AG09309 (cell line): ENCODE results near the gene GRIN2B.

ENCODE experiments used
- DNase-seq: peaks from one replicate; pipeline ENCODE4 v3.0.0-alpha.2; 2010; ENCODE audit warnings: low read depth
- H3K4me3 ChIP-seq: 2 replicates; pipeline ENCODE4 v1.5.1; 2011; ENCODE audit warnings: mild to moderate bottlenecking, low read depth, low read length, moderate library complexity; ENCODE audit not compliant: control insufficient read depth
- CTCF ChIP-seq: IDR thresholded peaks from 2 replicates; pipeline ENCODE4 v1.5.1; 2011; ENCODE audit warnings: mild to moderate bottlenecking, low read depth, low read length, inconsistent platforms; ENCODE audit not compliant: insufficient read depth, control insufficient read depth; ENCODE audit errors: missing control alignments

GRIN2B gene

DNA sequence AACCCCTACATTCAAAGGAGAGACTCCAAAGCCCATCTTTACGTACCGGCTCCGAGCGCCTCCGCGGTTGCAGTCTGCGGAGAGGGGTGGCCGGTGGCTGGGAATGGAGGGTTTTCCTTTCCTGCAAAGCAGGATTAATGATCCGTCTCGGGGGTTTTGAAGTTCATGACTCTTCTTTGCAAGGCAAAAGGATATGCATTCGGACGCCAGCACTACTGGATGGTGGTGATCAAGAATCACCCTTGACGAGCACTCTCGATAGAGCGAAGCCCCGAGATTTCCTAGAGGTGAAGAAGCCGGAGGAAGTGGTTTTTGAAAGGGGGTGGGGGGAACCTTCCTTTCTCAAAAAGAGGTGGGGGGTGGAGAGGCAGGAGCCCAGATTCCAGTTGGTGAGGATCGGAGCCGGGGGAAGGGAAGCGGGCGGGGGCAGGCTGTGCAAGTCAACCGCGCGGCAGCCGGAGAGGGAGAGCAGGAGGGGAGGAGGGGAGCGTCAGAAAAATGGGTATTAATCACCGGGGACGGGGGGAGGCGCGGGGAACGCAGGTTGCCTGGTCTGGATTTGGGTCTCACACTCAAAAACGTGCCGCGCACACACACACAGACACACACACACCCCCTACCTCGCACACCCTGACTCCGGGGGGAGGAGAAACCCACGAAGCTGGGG lies at the start of gene GRIN2B:
Gene GRIN2B (minus strand): TSS at position 307 of the 667 bp plus-strand sequence. CDS start 115,394 bp downstream, outside the sequence.
- no peak within 1 kb of the TSS for H3K4me3 ChIP-seq
- no peak for DNase-seq
- no peak for TF ChIP-seq CTCF

- DNase-seq: no peak
- no peak overlapping the region for H3K4me3 ChIP-seq
- TF ChIP-seq CTCF: no peak
These were observed 45.1 kb upstream of the GRIN2B start for GRCh38 chr12:14026537-14026936.

- no peak for TF ChIP-seq CTCF
- no peak overlapping the region for H3K4me3 ChIP-seq
- DNase-seq: no peak
These were observed 43.2 kb upstream of the GRIN2B start for GRCh38 chr12:14024591-14024990.

DNA sequence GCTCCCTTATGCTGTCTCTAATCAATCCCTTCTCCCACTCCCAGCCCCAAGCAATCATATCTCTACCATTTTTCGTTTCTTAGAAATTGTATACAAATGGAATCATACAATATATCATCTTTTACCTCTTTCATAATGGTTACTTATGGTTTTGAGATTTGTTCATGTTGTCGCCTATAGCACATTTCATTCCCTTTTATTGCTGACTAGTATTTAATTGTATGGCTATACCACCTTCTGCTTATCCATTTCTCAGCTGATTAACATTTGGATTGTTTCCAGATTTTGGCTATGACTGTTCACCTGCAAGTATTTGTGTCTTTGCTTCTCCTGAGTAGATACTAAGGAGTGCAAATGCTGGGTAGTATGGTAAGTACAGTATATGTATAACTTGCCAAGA lies 36.7 kb upstream of the GRIN2B start:
- TF ChIP-seq CTCF: no peak
- no peak overlapping the region for H3K4me3 ChIP-seq
- DNase-seq: no peak

DNA sequence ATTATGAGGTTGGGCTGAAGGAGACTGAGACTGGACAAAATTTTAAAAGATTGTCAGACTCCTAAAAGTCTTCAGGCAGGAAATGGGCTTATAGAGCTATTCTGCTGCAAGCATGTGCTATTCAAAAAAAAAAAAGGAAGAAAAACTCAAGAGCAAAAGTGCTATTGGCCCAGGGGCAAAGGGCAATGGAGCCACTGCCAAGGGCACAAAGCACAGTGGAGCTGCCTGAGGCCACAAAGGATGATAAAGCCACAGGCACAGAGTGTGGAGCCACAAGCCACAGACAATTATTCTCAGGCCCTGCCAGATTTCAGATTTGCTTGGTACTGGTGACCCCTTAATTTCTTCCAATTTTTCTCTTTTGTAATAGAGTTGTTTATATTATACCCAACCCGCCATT lies 29.6 kb upstream of the GRIN2B start:
- DNase-seq: no peak
- H3K4me3 ChIP-seq: no peak overlapping the region
- TF ChIP-seq CTCF: no peak

DNA sequence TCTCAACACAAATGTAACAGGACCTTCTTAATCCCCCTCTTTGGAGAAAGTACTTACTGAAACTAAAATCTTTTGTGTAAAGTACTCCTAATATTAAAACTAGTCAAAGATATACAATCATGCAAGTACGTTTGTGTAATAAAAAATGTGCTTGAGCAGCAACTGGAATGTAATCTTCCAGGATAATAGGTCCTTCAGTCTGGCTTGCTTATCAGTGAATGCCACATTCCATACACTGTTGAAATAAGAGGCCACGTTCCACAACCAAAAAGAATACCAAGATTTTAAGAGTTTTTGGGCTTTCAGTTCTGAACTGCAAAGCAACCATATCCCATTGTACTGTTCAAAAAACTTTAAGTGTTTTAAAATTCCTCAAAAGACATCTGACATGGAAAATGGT lies 26.2 kb upstream of the GRIN2B start:
- no peak for TF ChIP-seq CTCF
- H3K4me3 ChIP-seq: no peak overlapping the region
- DNase-seq: no peak
